ENCODE data around the gene ZNF594.
"Not testable (repeated sequence)": the region's sequence is repeated elsewhere in the genome, so short reads cannot be mapped to it uniquely, and the experiment has no call there.

Gene ZNF594

GRCh38 chr17:5132503-5133225 lies 59.0 kb downstream of the ZNF594 start:
- H3K9me3 ChIP-seq (ENCODE audit: control insufficient read depth, low read length); H3K36me3 ChIP-seq (ENCODE audit: control insufficient read depth, insufficient read depth, low read length); H3K27me3 ChIP-seq (ENCODE audit: control insufficient read depth, insufficient read depth, low read length); H3K4me1 ChIP-seq (ENCODE audit: control insufficient read depth, insufficient read depth, low read length); H3K4me3 ChIP-seq (ENCODE audit: low read length); H3K9ac ChIP-seq (ENCODE audit: low read length): not testable (repeated sequence)

- H3K9ac ChIP-seq (ENCODE audit: low read length); H3K4me1 ChIP-seq (ENCODE audit: control insufficient read depth, insufficient read depth, low read length); H3K36me3 ChIP-seq (ENCODE audit: control insufficient read depth, insufficient read depth, low read length); H3K4me3 ChIP-seq (ENCODE audit: low read length); H3K27me3 ChIP-seq (ENCODE audit: control insufficient read depth, insufficient read depth, low read length); H3K9me3 ChIP-seq (ENCODE audit: control insufficient read depth, low read length): not testable (repeated sequence)
Measured at GRCh38 chr17:5131799-5132502, 59.7 kb downstream of the ZNF594 start.

- H3K9ac ChIP-seq (ENCODE audit: low read length) = no peak overlapping the region
- H3K36me3 ChIP-seq (ENCODE audit: control insufficient read depth, insufficient read depth, low read length) = no peaks in the 10 kb centered on the region
- no peak overlapping the region for H3K4me3 ChIP-seq (ENCODE audit: low read length)
- no peaks in the 10 kb centered on the region for H3K27me3 ChIP-seq (ENCODE audit: control insufficient read depth, insufficient read depth, low read length)
- H3K4me1 ChIP-seq (ENCODE audit: control insufficient read depth, insufficient read depth, low read length) = no peaks in the 10 kb centered on the region
- no peaks in the 10 kb centered on the region for H3K9me3 ChIP-seq (ENCODE audit: control insufficient read depth, low read length)
Measured at GRCh38 chr17:5131146-5131715, 60.4 kb downstream of the ZNF594 start.

GRCh38 chr17:5130687-5131086 lies 61.0 kb downstream of the ZNF594 start:
- H3K9ac ChIP-seq (ENCODE audit: low read length); H3K9me3 ChIP-seq (ENCODE audit: control insufficient read depth, low read length); H3K36me3 ChIP-seq (ENCODE audit: control insufficient read depth, insufficient read depth, low read length); H3K27me3 ChIP-seq (ENCODE audit: control insufficient read depth, insufficient read depth, low read length); H3K4me1 ChIP-seq (ENCODE audit: control insufficient read depth, insufficient read depth, low read length); H3K4me3 ChIP-seq (ENCODE audit: low read length): not testable (repeated sequence)

GRCh38 chr17:5130261-5130660 lies 61.4 kb downstream of the ZNF594 start:
- H3K4me3 ChIP-seq (ENCODE audit: low read length); H3K4me1 ChIP-seq (ENCODE audit: control insufficient read depth, insufficient read depth, low read length); H3K36me3 ChIP-seq (ENCODE audit: control insufficient read depth, insufficient read depth, low read length); H3K9ac ChIP-seq (ENCODE audit: low read length); H3K27me3 ChIP-seq (ENCODE audit: control insufficient read depth, insufficient read depth, low read length); H3K9me3 ChIP-seq (ENCODE audit: control insufficient read depth, low read length): not testable (repeated sequence)

GRCh38 chr17:5129770-5130169 lies 61.9 kb downstream of the ZNF594 start:
- not testable (repeated sequence) for H3K4me1 ChIP-seq (ENCODE audit: control insufficient read depth, insufficient read depth, low read length); H3K36me3 ChIP-seq (ENCODE audit: control insufficient read depth, insufficient read depth, low read length); H3K27me3 ChIP-seq (ENCODE audit: control insufficient read depth, insufficient read depth, low read length); H3K9ac ChIP-seq (ENCODE audit: low read length); H3K9me3 ChIP-seq (ENCODE audit: control insufficient read depth, low read length); H3K4me3 ChIP-seq (ENCODE audit: low read length)

Measured in mucosa of stomach (tissue), 1 donor.